ENCODE data around the gene CHST3.

CHST3 gene

GRCh38 chr10:72059843-72060822 is 95.9 kb downstream of the CHST3 start:
- DNase-seq, result no peak

GRCh38 chr10:72061491-72061890 is 97.3 kb downstream of the CHST3 start:
- DNase-seq, result peak; percentile 18

GRCh38 chr10:72061930-72062329 is 97.7 kb downstream of the CHST3 start:
- no peak for DNase-seq

GRCh38 chr10:72062382-72062781 is 98.2 kb downstream of the CHST3 start:
- no peak for DNase-seq

All from RPMI8226 (cell line).